Measurements from ENCODE around the gene SRMS. TPM values are rescaled to one million over a fixed set of nuclear protein-coding genes. Genes with fewer than 3 reads are reported as not detected.
"Not testable (repeated sequence)": the region's sequence is repeated elsewhere in the genome, so short reads cannot be mapped to it uniquely, and the experiment has no call there.

Gene SRMS
- total RNA-seq, 4 donors from 2014 or later, result not detected

- 0 to 1% methylated on average over 13 to 23 of the region's 72 CpGs for WGBS, 2 donors
- intact Hi-C loops (cut with DNase I), result no loop called here
- Histone ChIP-seq H3K4me3 (replicated peaks in 1 of 3) (peak overlapping the region; percentile 43 to 94 (median 53)), H3K4me1 (peaks cover 23 to 25% of the 10 kb centered on the region in 2 donors), H3K27ac (peak overlapping the region; percentile 85 to 95 (median 92)), H3K27me3 (no peaks in the 10 kb centered on the region), H3K9me3 (no peaks in the 10 kb centered on the region), H3K36me3 (peaks cover 0 to 4% of the 10 kb centered on the region in 2 donors)
- TF ChIP-seq CTCF (IDR thresholded peaks at IDR 0.05) (peak in 1 of 6 experiments; percentile 5), POLR2A (IDR thresholded peaks at IDR 0.05) (no peak)
- DNase-seq, result peak; percentile 47 to 62
These were observed 27.7 kb downstream of the SRMS start for GRCh38 chr20:63519668-63520503.

GRCh38 chr20:63518946-63519667, 28.4 kb downstream of the SRMS start:
- intact Hi-C loops (cut with DNase I), result no loop called here
- no peaks in the 10 kb centered on the region for H3K9me3 ChIP-seq

GRCh38 chr20:63518351-63518861, 29.1 kb downstream of the SRMS start:
- DNase-seq, result no peak
- peaks cover 0 to 4% of the 10 kb centered on the region in 2 donors for H3K36me3 ChIP-seq
- no peaks in the 10 kb centered on the region for H3K27me3 ChIP-seq
- intact Hi-C loops (cut with DNase I), result no loop called here
- no peak for TF ChIP-seq CTCF (IDR thresholded peaks at IDR 0.05)
- no peak for TF ChIP-seq POLR2A (IDR thresholded peaks at IDR 0.05)
- H3K4me3 ChIP-seq (replicated peaks in 1 of 3), result no peak overlapping the region
- no peaks in the 10 kb centered on the region for H3K9me3 ChIP-seq
- 75 to 90% methylated on average over 4 to 17 of the region's 20 CpGs for WGBS, 2 donors
- H3K4me1 ChIP-seq, result peaks cover 23 to 25% of the 10 kb centered on the region in 2 donors
- no peak overlapping the region for H3K27ac ChIP-seq

More at GRCh38 chr20:63518946-63519667, 28.4 kb downstream of the SRMS start:
- H3K4me3 ChIP-seq (replicated peaks in 1 of 3), result peak overlapping the region in 1 of 3 donors; percentile 94
- no peak for TF ChIP-seq CTCF (IDR thresholded peaks at IDR 0.05)
- no peak for TF ChIP-seq POLR2A (IDR thresholded peaks at IDR 0.05)
- 78 to 83% methylated on average over 24 to 26 of the region's 32 CpGs for WGBS, 2 donors
- H3K27ac ChIP-seq, result no peak overlapping the region
- no peaks in the 10 kb centered on the region for H3K27me3 ChIP-seq
- peaks cover 0 to 4% of the 10 kb centered on the region in 2 donors for H3K36me3 ChIP-seq
- DNase-seq, result no peak
- peaks cover 23 to 25% of the 10 kb centered on the region in 2 donors for H3K4me1 ChIP-seq

- H3K27ac ChIP-seq, result no peak overlapping the region
- DNase-seq, result no peak
- H3K4me3 ChIP-seq (replicated peaks in 1 of 3), result no peak overlapping the region
- TF ChIP-seq POLR2A (IDR thresholded peaks at IDR 0.05) (no peak), CTCF (IDR thresholded peaks at IDR 0.05) (no peak)
- intact Hi-C loops (cut with DNase I), result no loop called here
- H3K4me1 ChIP-seq, result peaks cover 20 to 23% of the 10 kb centered on the region in 2 donors
- WGBS, 2 donors, result 95 to 97% methylated on average over 21 to 26 of the region's 32 CpGs
- no peaks in the 10 kb centered on the region for H3K27me3 ChIP-seq
- H3K9me3 ChIP-seq, result no peaks in the 10 kb centered on the region
- H3K36me3 ChIP-seq, result no peaks in the 10 kb centered on the region
These were observed 29.9 kb downstream of the SRMS start for GRCh38 chr20:63517376-63518309.

- intact Hi-C loops (cut with DNase I); H3K4me1 ChIP-seq; H3K27ac ChIP-seq; H3K9me3 ChIP-seq; H3K27me3 ChIP-seq; H3K36me3 ChIP-seq; DNase-seq; H3K4me3 ChIP-seq (replicated peaks in 1 of 3): not testable (repeated sequence)
- 65 to 80% methylated on average over 10 of the region's 10 CpGs for WGBS, 2 donors
These were observed 33.0 kb downstream of the SRMS start for GRCh38 chr20:63514520-63514919.

Measured in thyroid gland (tissue), 4 donors.